ENCODE data around the gene SDK2.

GRCh38 chr17:73639932-73640331 lies 4.3 kb downstream of the SDK2 start:
- TF ChIP-seq CTCF (conservative IDR thresholded peaks at IDR 0.05; ENCODE audit: low read depth, low read length), result no peak
- no peak for TF ChIP-seq EZH2 (IDR thresholded peaks at IDR 0.05; ENCODE audit: borderline replicate concordance, low read depth, low read length, poor library complexity, severe bottlenecking)
